Karpas-422 (cell line): Measurements from ENCODE around the gene ADGRL1. TPM values are rescaled to one million over a fixed set of nuclear protein-coding genes. Genes with fewer than 3 reads are reported as not detected.

Experiments used
- DNase-seq: peaks from one replicate; pipeline ENCODE4 v3.0.0-alpha.2; 2015
- H2AFZ ChIP-seq: fragments of 200-600 bp; sonication (generic); 2 replicates; pipeline ENCODE4 v1.6.1; 2014; ENCODE audit warnings: antibody characterized with exemption, low read length, mixed read lengths
- H3K27ac ChIP-seq: fragments of 200-600 bp; sonication (generic); 2 replicates; pipeline ENCODE4 v1.5.1; 2014; ENCODE audit warnings: mild to moderate bottlenecking, low read length, moderate library complexity
- H3K27me3 ChIP-seq: fragments of 200-600 bp; sonication (generic); 2 replicates; pipeline ENCODE4 v1.6.1; 2014; ENCODE audit warnings: low read length, mixed read lengths
- H3K36me3 ChIP-seq: fragments of 200-600 bp; sonication (generic); 2 replicates; pipeline ENCODE4 v1.6.1; 2014; ENCODE audit warnings: low read length, mixed read lengths; ENCODE audit not compliant: insufficient read depth
- H3K4me1 ChIP-seq: fragments of 200-600 bp; sonication (generic); 2 replicates; pipeline ENCODE4 v1.6.1; 2014; ENCODE audit warnings: mild to moderate bottlenecking, low read length, mixed read lengths
- H3K4me2 ChIP-seq: fragments of 200-600 bp; sonication (generic); 2 replicates; pipeline ENCODE4 v1.6.1; 2014; ENCODE audit warnings: low read length, low read depth, mild to moderate bottlenecking; ENCODE audit not compliant: poor library complexity, severe bottlenecking
- H3K4me3 ChIP-seq: fragments of 200-600 bp; sonication (generic); 2 replicates; pipeline ENCODE4 v1.5.1; 2014; ENCODE audit warnings: mild to moderate bottlenecking, antibody characterized with exemption, low read length, mixed read lengths
- H3K79me2 ChIP-seq: fragments of 200-600 bp; sonication (generic); 2 replicates; pipeline ENCODE4 v1.6.1; 2014; ENCODE audit warnings: mild to moderate bottlenecking, low read length, mixed read lengths
- H3K9ac ChIP-seq: fragments of 200-600 bp; sonication (generic); 2 replicates; pipeline ENCODE4 v1.6.0; 2014; ENCODE audit warnings: low read length
- H3K9me2 ChIP-seq: fragments of 200-600 bp; sonication (generic), shearing (Covaris generic); replicated peaks from 2 replicates; pipeline ENCODE4 v1.6.0; 2014; ENCODE audit warnings: mild to moderate bottlenecking, low read length, moderate library complexity; ENCODE audit not compliant: insufficient read depth
- H3K9me3 ChIP-seq: fragments of 300-700, 200-600 bp; sonication (generic); 2 replicates; pipeline ENCODE4 v1.6.1; 2014; ENCODE audit warnings: low read length, mixed read lengths
- H4K20me1 ChIP-seq: fragments of 200-600 bp; sonication (generic); 2 replicates; pipeline ENCODE4 v1.6.1; 2014; ENCODE audit warnings: mild to moderate bottlenecking, antibody characterized with exemption, low read length, low read depth; ENCODE audit not compliant: insufficient read depth
- total RNA-seq: library from RNA; depleted of rRNA; stranded (reverse); fragments of >200 nt; shearing (Covaris generic); gene quantifications from 2 replicates; pipeline ENCODE4 v1.2.3, GENCODE V29; 2014; ENCODE audit warnings: low replicate concordance

The ADGRL1 gene
- total RNA-seq, 1 experiment from 2014 or later = 1.2 TPM

- Histone ChIP-seq H3K9me2 (no peaks in the 10 kb centered on the region), H3K36me3 (no peaks in the 10 kb centered on the region), H3K4me1 (no peaks in the 10 kb centered on the region), H3K4me2 (no peak overlapping the region), H3K79me2 (no peaks in the 10 kb centered on the region), H2AFZ (no peak overlapping the region), H3K4me3 (no peak overlapping the region), H3K9me3 (no peaks in the 10 kb centered on the region), H3K9ac (no peak overlapping the region), H3K27me3 (no peaks in the 10 kb centered on the region), H4K20me1 (no peaks in the 10 kb centered on the region), H3K27ac (no peak overlapping the region)
- no peak for DNase-seq
These were observed 41.1 kb downstream of the ADGRL1 start for GRCh38 chr19:14164724-14165493.

- H3K79me2 ChIP-seq = no peaks in the 10 kb centered on the region
- H3K4me1 ChIP-seq = no peaks in the 10 kb centered on the region
- H3K9me2 ChIP-seq = no peaks in the 10 kb centered on the region
- no peaks in the 10 kb centered on the region for H3K36me3 ChIP-seq
- no peak overlapping the region for H3K9ac ChIP-seq
- no peak overlapping the region for H3K27ac ChIP-seq
- no peak for DNase-seq
- no peak overlapping the region for H2AFZ ChIP-seq
- H3K4me3 ChIP-seq = no peak overlapping the region
- no peaks in the 10 kb centered on the region for H3K27me3 ChIP-seq
- no peaks in the 10 kb centered on the region for H4K20me1 ChIP-seq
- H3K4me2 ChIP-seq = no peak overlapping the region
- no peaks in the 10 kb centered on the region for H3K9me3 ChIP-seq
These were observed 41.9 kb downstream of the ADGRL1 start for GRCh38 chr19:14164082-14164481.

GRCh38 chr19:14162871-14163297, 43.1 kb downstream of the ADGRL1 start:
- Histone ChIP-seq H4K20me1 (no peaks in the 10 kb centered on the region), H3K27me3 (no peaks in the 10 kb centered on the region), H3K9me2 (no peaks in the 10 kb centered on the region), H3K4me3 (no peak overlapping the region), H3K9me3 (no peaks in the 10 kb centered on the region), H2AFZ (no peak overlapping the region), H3K27ac (no peak overlapping the region), H3K36me3 (no peaks in the 10 kb centered on the region), H3K4me2 (no peak overlapping the region), H3K79me2 (no peaks in the 10 kb centered on the region), H3K9ac (no peak overlapping the region), H3K4me1 (no peaks in the 10 kb centered on the region)
- no peak for DNase-seq

- Histone ChIP-seq H3K27me3 (no peaks in the 10 kb centered on the region), H3K4me3 (no peak overlapping the region), H3K27ac (no peak overlapping the region), H3K4me1 (no peaks in the 10 kb centered on the region), H3K79me2 (no peaks in the 10 kb centered on the region), H3K36me3 (no peaks in the 10 kb centered on the region), H3K9me3 (no peaks in the 10 kb centered on the region), H3K9ac (no peak overlapping the region), H4K20me1 (no peaks in the 10 kb centered on the region), H3K4me2 (no peak overlapping the region), H3K9me2 (no peaks in the 10 kb centered on the region), H2AFZ (no peak overlapping the region)
- no peak for DNase-seq
These were observed 44.7 kb downstream of the ADGRL1 start for GRCh38 chr19:14161305-14161704.

- Histone ChIP-seq H3K9me2 (no peaks in the 10 kb centered on the region), H3K4me3 (no peak overlapping the region), H3K27me3 (no peaks in the 10 kb centered on the region), H3K4me2 (no peak overlapping the region), H2AFZ (no peak overlapping the region), H3K9me3 (no peaks in the 10 kb centered on the region), H4K20me1 (no peaks in the 10 kb centered on the region), H3K36me3 (no peaks in the 10 kb centered on the region), H3K9ac (no peak overlapping the region), H3K27ac (no peak overlapping the region), H3K4me1 (no peaks in the 10 kb centered on the region), H3K79me2 (no peaks in the 10 kb centered on the region)
- DNase-seq = no peak
These were observed 45.8 kb downstream of the ADGRL1 start for GRCh38 chr19:14160017-14160703.

- Histone ChIP-seq H2AFZ (no peak overlapping the region), H3K36me3 (no peaks in the 10 kb centered on the region), H3K4me1 (no peaks in the 10 kb centered on the region), H3K9me3 (no peaks in the 10 kb centered on the region), H4K20me1 (no peaks in the 10 kb centered on the region), H3K4me3 (no peak overlapping the region), H3K4me2 (no peak overlapping the region), H3K27ac (no peak overlapping the region), H3K27me3 (no peaks in the 10 kb centered on the region), H3K9me2 (no peaks in the 10 kb centered on the region), H3K79me2 (no peaks in the 10 kb centered on the region), H3K9ac (no peak overlapping the region)
- DNase-seq = no peak
These were observed 46.9 kb downstream of the ADGRL1 start for GRCh38 chr19:14159059-14159458.

GRCh38 chr19:14158276-14159023, 47.5 kb downstream of the ADGRL1 start:
- no peak for DNase-seq
- no peaks in the 10 kb centered on the region for H4K20me1 ChIP-seq
- H3K27me3 ChIP-seq = no peaks in the 10 kb centered on the region
- no peak overlapping the region for H3K4me3 ChIP-seq
- H3K27ac ChIP-seq = no peak overlapping the region
- no peaks in the 10 kb centered on the region for H3K4me1 ChIP-seq
- H3K9ac ChIP-seq = no peak overlapping the region
- H3K9me3 ChIP-seq = no peaks in the 10 kb centered on the region
- no peaks in the 10 kb centered on the region for H3K9me2 ChIP-seq
- H2AFZ ChIP-seq = no peak overlapping the region
- no peaks in the 10 kb centered on the region for H3K36me3 ChIP-seq
- no peak overlapping the region for H3K4me2 ChIP-seq
- H3K79me2 ChIP-seq = no peaks in the 10 kb centered on the region
